ENCODE results near the gene CHAD.
A peak's percentile ranks its signal among the peaks of the same experiment; 100 is the strongest.

CHAD gene

DNA sequence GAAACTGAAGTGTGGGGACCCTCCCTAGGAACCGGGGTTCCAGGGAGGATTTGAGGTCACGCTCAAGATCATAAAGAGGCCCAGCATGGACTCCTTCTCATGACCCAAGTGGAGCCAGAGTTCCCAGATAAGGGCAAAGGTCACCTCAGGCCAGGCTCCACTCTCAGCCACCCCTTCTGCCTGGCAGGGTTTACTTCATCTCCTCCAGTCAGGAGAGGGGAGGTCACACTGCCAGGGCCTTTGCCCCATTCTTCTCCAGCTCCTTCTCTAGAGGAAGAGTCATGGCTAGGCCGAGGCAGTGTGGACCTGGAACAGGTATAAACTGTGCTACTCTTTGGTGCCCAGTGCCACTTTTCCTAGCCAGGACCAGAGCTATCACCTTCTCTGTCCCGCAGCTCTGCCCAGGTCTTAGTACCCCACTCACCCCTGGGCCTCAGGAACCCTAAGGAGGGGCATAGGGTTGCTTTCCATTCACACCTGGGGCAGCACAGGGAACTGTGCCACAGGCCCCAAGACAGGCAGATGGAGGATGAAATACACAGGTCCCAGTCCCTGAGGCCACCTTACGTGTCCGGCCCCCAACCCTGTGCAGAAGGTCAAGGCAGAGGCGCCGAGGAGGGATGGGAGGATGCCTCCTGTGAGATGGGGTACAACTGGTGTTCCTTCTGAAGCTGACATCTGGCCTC lies 43.5 kb downstream of the CHAD start:
- H3F3A ChIP-seq (ENCODE audit: insufficient read depth, low read length), result peaks cover 13% of the 10 kb centered on the region
- peaks cover 17% of the 10 kb centered on the region for H3K4me1 ChIP-seq (ENCODE audit: low read length)
- 0 out of 2 replicates have a peak, but pooled peaks cover 10% of the 10 kb centered on the region for H3K79me2 ChIP-seq (ENCODE audit: low read length)
- peak overlapping the region; percentile 93 for H2AFZ ChIP-seq (ENCODE audit: low read length)
- H3K36me3 ChIP-seq (replicated peaks; ENCODE audit: insufficient read depth, low read length), result no peaks in the 10 kb centered on the region
- no peak overlapping the region for H3K27ac ChIP-seq (ENCODE audit: low read length)
- no peaks in the 10 kb centered on the region for H4K20me1 ChIP-seq (ENCODE audit: insufficient read depth, low read length)
- DNase-seq, result no peak
- H3K9ac ChIP-seq (ENCODE audit: low read length), result peak overlapping the region; percentile 48; the same call in 1 of the 2 replicates
- H3K9me2 ChIP-seq (replicated peaks; ENCODE audit: insufficient read depth, low read length), result no peaks in the 10 kb centered on the region
- no peaks in the 10 kb centered on the region for H3K27me3 ChIP-seq (replicated peaks; ENCODE audit: insufficient read depth, low read length)
- no peaks in the 10 kb centered on the region for H3K9me3 ChIP-seq (replicated peaks; ENCODE audit: insufficient read depth, low read length)
- H3K4me2 ChIP-seq (ENCODE audit: low read depth, low read length), result peak overlapping the region; percentile 90
- TF ChIP-seq, protein P1, sequence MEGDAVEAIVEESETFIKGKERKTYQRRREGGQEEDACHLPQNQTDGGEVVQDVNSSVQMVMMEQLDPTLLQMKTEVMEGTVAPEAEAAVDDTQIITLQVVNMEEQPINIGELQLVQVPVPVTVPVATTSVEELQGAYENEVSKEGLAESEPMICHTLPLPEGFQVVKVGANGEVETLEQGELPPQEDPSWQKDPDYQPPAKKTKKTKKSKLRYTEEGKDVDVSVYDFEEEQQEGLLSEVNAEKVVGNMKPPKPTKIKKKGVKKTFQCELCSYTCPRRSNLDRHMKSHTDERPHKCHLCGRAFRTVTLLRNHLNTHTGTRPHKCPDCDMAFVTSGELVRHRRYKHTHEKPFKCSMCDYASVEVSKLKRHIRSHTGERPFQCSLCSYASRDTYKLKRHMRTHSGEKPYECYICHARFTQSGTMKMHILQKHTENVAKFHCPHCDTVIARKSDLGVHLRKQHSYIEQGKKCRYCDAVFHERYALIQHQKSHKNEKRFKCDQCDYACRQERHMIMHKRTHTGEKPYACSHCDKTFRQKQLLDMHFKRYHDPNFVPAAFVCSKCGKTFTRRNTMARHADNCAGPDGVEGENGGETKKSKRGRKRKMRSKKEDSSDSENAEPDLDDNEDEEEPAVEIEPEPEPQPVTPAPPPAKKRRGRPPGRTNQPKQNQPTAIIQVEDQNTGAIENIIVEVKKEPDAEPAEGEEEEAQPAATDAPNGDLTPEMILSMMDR (IDR thresholded peaks at IDR 0.05; ENCODE audit: low read length), result no peak
- no peak for TF ChIP-seq EZH2 (optimal IDR thresholded peaks at IDR 0.05; ENCODE audit: low read depth, low read length)
- TF ChIP-seq EZH2phosphoT487 (IDR thresholded peaks at IDR 0.05; ENCODE audit: low read length), result no peak
- H3K4me3 ChIP-seq (ENCODE audit: low read length), result peak overlapping the region; percentile 66

DNA sequence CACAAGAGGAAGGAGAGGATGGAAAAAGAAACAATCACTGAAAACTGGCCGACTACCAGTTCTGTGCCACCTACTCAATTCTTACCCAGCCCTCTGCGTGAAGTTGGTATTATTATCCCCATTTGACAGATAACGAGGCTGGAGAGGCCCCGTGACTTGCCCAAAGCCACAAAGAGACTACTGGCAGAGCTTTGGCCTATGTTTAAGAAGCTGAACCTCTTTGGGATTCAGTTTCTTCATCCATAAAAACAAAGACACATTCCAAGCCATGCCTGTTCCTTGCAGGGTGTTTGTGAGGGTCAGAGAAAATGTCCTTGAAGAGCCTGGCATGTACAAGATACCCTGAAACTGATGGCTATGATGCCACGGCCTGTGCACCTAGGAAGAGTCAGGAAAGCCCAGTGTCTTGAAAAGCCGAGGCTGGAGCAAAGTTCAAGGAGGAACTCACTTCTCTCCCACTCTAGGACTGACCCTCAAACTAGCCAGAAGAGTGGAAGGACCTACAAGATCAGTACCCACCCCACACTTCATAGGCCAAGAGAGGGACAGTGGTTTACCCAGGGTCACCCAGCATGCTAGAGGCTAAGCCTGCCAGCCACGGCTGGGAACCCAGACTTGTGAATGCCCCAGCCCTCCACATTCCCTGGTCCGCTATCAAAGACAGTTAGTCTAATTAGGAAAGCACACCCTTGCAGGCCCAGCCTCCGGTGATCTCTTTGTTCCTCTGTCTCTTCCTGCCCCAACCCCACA lies 44.3 kb downstream of the CHAD start:
- Histone ChIP-seq H3K9me2 (replicated peaks; ENCODE audit: insufficient read depth, low read length) (no peaks in the 10 kb centered on the region), H3K9ac (ENCODE audit: low read length) (no peak overlapping the region), H3K4me1 (ENCODE audit: low read length) (peaks cover 17% of the 10 kb centered on the region), H3K9me3 (replicated peaks; ENCODE audit: insufficient read depth, low read length) (no peaks in the 10 kb centered on the region), H3K36me3 (replicated peaks; ENCODE audit: insufficient read depth, low read length) (no peaks in the 10 kb centered on the region), H3K4me3 (ENCODE audit: low read length) (no peak overlapping the region), H3K4me2 (ENCODE audit: low read depth, low read length) (no peak overlapping the region), H3K27me3 (replicated peaks; ENCODE audit: insufficient read depth, low read length) (no peaks in the 10 kb centered on the region), H4K20me1 (ENCODE audit: insufficient read depth, low read length) (no peaks in the 10 kb centered on the region), H3F3A (ENCODE audit: insufficient read depth, low read length) (peaks cover 13% of the 10 kb centered on the region), H3K27ac (ENCODE audit: low read length) (no peak overlapping the region), H2AFZ (ENCODE audit: low read length) (no peak overlapping the region), H3K79me2 (ENCODE audit: low read length) (0 out of 2 replicates have a peak, but pooled peaks cover 10% of the 10 kb centered on the region)
- no peak for DNase-seq
- no peak for TF ChIP-seq EZH2 (optimal IDR thresholded peaks at IDR 0.05; ENCODE audit: low read depth, low read length)
- TF ChIP-seq, protein P1 (IDR thresholded peaks at IDR 0.05; ENCODE audit: low read length), result no peak
- no peak for TF ChIP-seq EZH2phosphoT487 (IDR thresholded peaks at IDR 0.05; ENCODE audit: low read length)

DNA sequence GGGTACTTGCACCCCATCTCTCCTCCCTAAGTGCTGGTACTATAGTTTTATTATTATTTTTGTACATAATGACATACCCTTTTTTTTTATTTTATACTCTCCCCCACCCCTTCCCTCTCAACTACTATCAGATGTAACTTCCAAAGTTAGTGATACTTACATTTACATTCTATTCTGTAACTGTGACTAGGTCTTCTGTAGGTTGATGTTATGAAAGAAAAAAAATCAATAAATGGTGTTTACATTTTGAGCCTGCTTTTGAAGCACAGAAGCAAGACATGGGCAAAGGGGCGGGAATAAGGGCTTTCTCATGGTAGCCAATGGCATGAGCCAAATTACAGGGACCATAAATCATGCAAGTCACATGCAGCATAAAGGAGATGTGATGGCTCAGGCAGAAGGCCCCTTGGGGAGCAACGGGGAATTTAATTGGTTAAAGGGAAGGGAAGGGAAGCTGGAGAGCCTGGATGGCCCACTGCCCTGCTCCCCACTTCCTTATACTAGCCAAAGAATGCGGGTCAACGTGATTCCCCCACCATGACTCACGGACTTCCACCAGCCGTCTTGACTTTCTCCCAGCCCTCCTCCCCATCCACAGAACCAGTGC lies 45.0 kb downstream of the CHAD start:
- DNase-seq, result no peak
- no peak overlapping the region for H3K4me3 ChIP-seq (ENCODE audit: low read length)
- H3K36me3 ChIP-seq (replicated peaks; ENCODE audit: insufficient read depth, low read length), result no peaks in the 10 kb centered on the region
- H3K27me3 ChIP-seq (replicated peaks; ENCODE audit: insufficient read depth, low read length), result no peaks in the 10 kb centered on the region
- no peaks in the 10 kb centered on the region for H3K9me3 ChIP-seq (replicated peaks; ENCODE audit: insufficient read depth, low read length)
- H3K4me1 ChIP-seq (ENCODE audit: low read length), result peaks cover 17% of the 10 kb centered on the region
- TF ChIP-seq, protein P1 (IDR thresholded peaks at IDR 0.05; ENCODE audit: low read length), result no peak
- TF ChIP-seq EZH2phosphoT487 (IDR thresholded peaks at IDR 0.05; ENCODE audit: low read length) (no peak), EZH2 (optimal IDR thresholded peaks at IDR 0.05; ENCODE audit: low read depth, low read length) (no peak)
- H3K9ac ChIP-seq (ENCODE audit: low read length), result no peak overlapping the region
- H3K9me2 ChIP-seq (replicated peaks; ENCODE audit: insufficient read depth, low read length), result no peaks in the 10 kb centered on the region
- peaks cover 13% of the 10 kb centered on the region for H3F3A ChIP-seq (ENCODE audit: insufficient read depth, low read length)
- H3K4me2 ChIP-seq (ENCODE audit: low read depth, low read length), result no peak overlapping the region
- H2AFZ ChIP-seq (ENCODE audit: low read length), result no peak overlapping the region
- H3K79me2 ChIP-seq (ENCODE audit: low read length), result 0 out of 2 replicates have a peak, but pooled peaks cover 5% of the 10 kb centered on the region
- H3K27ac ChIP-seq (ENCODE audit: low read length), result no peak overlapping the region
- H4K20me1 ChIP-seq (ENCODE audit: insufficient read depth, low read length), result no peaks in the 10 kb centered on the region
